ENCODE data around the gene RHBG. TPM values are rescaled to one million over a fixed set of nuclear protein-coding genes. Genes with fewer than 3 reads are reported as not detected.

The RHBG gene
- total and polyA plus RNA-seq, 11 donors, result 0.29 TPM; not detected in 10

DNA sequence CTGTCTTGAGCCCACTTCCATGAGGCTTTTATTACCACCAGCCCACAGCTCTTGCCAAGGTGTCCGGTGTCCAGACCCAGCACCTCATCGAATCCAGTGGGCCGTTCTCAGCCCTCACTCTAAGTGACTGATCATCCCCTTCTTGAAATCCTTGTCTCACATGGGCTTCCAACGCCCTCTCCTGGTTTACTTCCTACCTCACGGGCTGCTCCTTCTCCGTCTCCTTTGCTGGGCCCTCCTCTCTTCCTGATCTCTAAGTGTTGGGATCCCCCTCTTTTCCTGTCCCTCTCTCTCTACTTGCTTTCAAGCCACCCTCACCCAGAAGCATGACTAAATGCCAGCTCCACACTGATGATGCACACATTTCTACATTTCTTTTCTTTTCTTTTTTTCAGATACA, 9.0 kb upstream of the RHBG start:
- ATAC-seq, result no peak
- 32 to 40% (median 35%) methylated on average over 6 of the region's 6 CpGs for whole genome bisulfite sequencing, 4 donors
- Histone ChIP-seq H3K27me3 (peaks cover 0 to 50% (median 21%) of the 10 kb centered on the region in 9 donors), H3K36me3 (no peaks in the 10 kb centered on the region), H3K27ac (no peak overlapping the region), H3K4me3 (no peak overlapping the region), H3K4me1 (peaks cover 0 to 6% (median 0%) of the 10 kb centered on the region in 12 donors), H3K9me3 (no peaks in the 10 kb centered on the region)
- DNase-seq, result no peak
- TF ChIP-seq CTCF (IDR thresholded peaks at IDR 0.05), result no peak
- TF ChIP-seq POLR2A (IDR thresholded peaks at IDR 0.05), result no peak
- intact Hi-C loops (cut with DNase I), result loop anchor here in 1 of 10 donors (10.0 kb wide), 1 partner anchor 85 kb away; no protein-coding TSS in a partner anchor

DNA sequence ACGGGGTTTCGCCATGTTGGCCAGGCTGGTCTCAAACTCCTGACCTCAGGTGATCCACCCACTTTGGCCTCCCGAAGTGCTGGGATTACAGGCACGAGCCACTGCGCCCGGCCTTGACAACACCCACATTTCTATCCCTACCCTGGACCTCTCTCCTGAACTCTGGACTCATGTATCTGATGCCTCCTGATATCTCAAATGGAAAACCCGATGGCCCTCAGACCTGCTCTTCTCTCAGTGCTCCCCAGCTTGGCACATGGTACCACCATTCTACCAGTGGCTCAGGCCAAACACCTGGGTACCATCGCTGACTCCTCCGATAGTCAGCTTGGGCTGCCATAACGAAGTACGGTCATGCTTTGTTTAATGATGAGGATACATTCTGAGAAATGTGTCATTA, 8.5 kb upstream of the RHBG start:
- TF ChIP-seq POLR2A (IDR thresholded peaks at IDR 0.05) (no peak), CTCF (IDR thresholded peaks at IDR 0.05) (no peak)
- Histone ChIP-seq H3K27ac (no peak overlapping the region), H3K36me3 (no peaks in the 10 kb centered on the region), H3K4me1 (peaks cover 0 to 6% (median 0%) of the 10 kb centered on the region in 12 donors), H3K4me3 (no peak overlapping the region), H3K27me3 (peaks cover 0 to 47% (median 18%) of the 10 kb centered on the region in 9 donors), H3K9me3 (no peaks in the 10 kb centered on the region)
- 93 to 96% (median 94%) methylated on average over 11 of the region's 11 CpGs for WGBS, 4 donors
- intact Hi-C loops (cut with DNase I), result no loop called here
- DNase-seq (no peak), ATAC-seq (no peak)

DNA sequence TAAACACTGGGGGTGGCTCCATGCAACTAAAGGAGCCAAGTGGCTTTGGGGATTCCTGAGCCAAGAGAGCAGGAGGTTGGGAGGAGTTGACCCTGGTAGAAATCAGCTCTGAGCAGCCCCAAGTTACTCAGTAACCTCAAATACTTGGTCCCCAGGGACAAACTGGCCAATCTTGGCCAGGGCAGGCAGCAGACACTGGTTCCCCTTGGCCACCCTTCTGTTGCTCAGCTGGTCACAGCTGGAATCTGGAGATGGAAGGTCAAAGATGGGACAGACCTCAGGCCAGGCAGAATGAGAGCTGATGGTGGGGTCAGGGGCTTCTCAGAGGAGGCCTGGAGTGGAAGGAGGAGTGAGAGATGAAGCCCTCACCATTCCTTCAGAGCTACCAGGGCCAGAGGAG, 3.3 kb upstream of the RHBG start:
- Histone ChIP-seq H3K27ac (no peak overlapping the region), H3K4me3 (no peak overlapping the region), H3K36me3 (no peaks in the 10 kb centered on the region), H3K9me3 (no peaks in the 10 kb centered on the region), H3K27me3 (peaks cover 5 to 45% (median 9%) of the 10 kb centered on the region in 9 donors), H3K4me1 (peaks cover 0 to 11% (median 7%) of the 10 kb centered on the region in 12 donors)
- ATAC-seq, result no peak
- DNase-seq, result no peak
- TF ChIP-seq CTCF (IDR thresholded peaks at IDR 0.05) (no peak), POLR2A (IDR thresholded peaks at IDR 0.05) (no peak)
- intact Hi-C loops (cut with DNase I), result no loop called here

DNA sequence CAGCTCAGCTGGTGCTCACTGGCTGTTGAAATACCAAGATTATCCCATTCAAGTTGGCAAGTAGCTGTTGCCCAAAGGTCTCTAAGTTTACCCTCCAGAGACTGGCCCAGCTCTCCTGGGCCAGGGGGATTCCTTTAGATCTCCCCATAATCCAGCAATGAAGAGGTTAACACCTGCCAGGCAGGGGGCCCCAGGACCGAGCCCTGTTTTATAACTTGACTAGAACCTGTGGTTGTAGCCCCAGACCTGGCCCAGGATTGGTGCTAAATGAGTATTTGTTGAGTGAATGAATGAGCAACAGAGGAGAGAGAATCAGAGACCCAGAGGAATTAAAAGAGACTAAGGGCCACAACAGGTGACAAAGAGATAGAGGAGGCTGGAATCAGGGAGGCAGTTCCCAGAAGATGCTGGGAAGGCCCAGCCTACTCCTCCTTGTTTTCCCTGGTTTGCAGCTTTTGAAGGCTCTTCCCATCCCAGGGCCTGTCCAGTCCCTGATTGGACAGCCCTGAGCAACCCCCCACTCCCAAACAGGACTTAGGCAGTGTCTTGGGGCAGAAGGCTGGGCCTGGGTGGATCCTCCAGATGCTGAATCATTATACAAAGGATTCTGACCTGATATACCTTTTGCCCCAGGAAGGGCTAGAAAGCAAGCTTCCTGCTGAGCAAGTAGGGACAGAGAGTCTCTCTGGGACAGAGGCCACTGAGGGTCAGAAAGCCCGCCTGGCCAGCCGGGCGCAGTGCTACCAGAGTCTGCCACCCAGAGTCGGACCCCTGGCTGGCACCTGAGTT, 2.4 kb upstream of the RHBG start:
- ATAC-seq, result no peak
- H3K27ac ChIP-seq, result no peak overlapping the region
- no peaks in the 10 kb centered on the region for H3K9me3 ChIP-seq
- TF ChIP-seq POLR2A (IDR thresholded peaks at IDR 0.05), result no peak
- no peak for DNase-seq
- intact Hi-C loops (cut with DNase I), result no loop called here
- H3K4me1 ChIP-seq, result peaks cover 0 to 14% (median 7%) of the 10 kb centered on the region in 12 donors
- H3K27me3 ChIP-seq, result peaks cover 5 to 45% (median 9%) of the 10 kb centered on the region in 9 donors
- 80 to 94% (median 85%) methylated on average over 5 of the region's 5 CpGs for WGBS, 4 donors
- H3K36me3 ChIP-seq, result no peaks in the 10 kb centered on the region
- H3K4me3 ChIP-seq, result no peak overlapping the region
